MM.1S (cell line): Measurements from ENCODE around the gene PLAC1.

Experiments
- CTCF ChIP-seq: fragments of 300-600 bp; sonication (generic); IDR thresholded peaks from 2 replicates; pipeline ENCODE4 v1.5.1; 2016; ENCODE audit warnings: antibody characterized with exemption, low read length, mixed read lengths
- EZH2 ChIP-seq: fragments of 300-600 bp; sonication (generic); optimal IDR thresholded peaks from 2 replicates; pipeline ENCODE3; 2017; ENCODE audit warnings: low read depth, mild to moderate bottlenecking, antibody characterized with exemption, low read length, mixed read lengths
- EZH2phosphoT487 ChIP-seq: fragments of 300-600 bp; sonication (generic); IDR thresholded peaks from 2 replicates; pipeline ENCODE4 v1.6.1; 2018; ENCODE audit warnings: antibody characterized with exemption, low read length

GRCh38 chrX:134683351-134684005 is 25.2 kb upstream of the PLAC1 start:
- TF ChIP-seq CTCF, result no peak
- no peak for TF ChIP-seq EZH2phosphoT487
- no peak for TF ChIP-seq EZH2
